ENCODE measurements around the gene NAP1L1. TPM values are rescaled to one million over a fixed set of nuclear protein-coding genes. Genes with fewer than 3 reads are reported as not detected.

Gene NAP1L1
- total and polyA plus RNA-seq, 2 donors = 334 to 358 TPM

- no peak overlapping the region for H3K27ac ChIP-seq (ENCODE audit: low read depth)
- H3K4me3 ChIP-seq (ENCODE audit: low read depth, low read length) = no peak overlapping the region
- DNase-seq (ENCODE audit: extremely low spot score) = no peak
- H3K4me1 ChIP-seq (ENCODE audit: insufficient read depth) = peaks cover 2% of the 10 kb centered on the region
- no peaks in the 10 kb centered on the region for H3K36me3 ChIP-seq (ENCODE audit: insufficient read depth)
- 59% methylated on average over 1 of the region's 1 CpG for WGBS
These were observed 9.7 kb downstream of the NAP1L1 start for GRCh38 chr12:76074701-76075336.

- H3K36me3 ChIP-seq (ENCODE audit: insufficient read depth) = no peaks in the 10 kb centered on the region
- DNase-seq (ENCODE audit: extremely low spot score) = no peak
- H3K4me3 ChIP-seq (ENCODE audit: low read depth, low read length) = no peak overlapping the region
- no peak overlapping the region for H3K27ac ChIP-seq (ENCODE audit: low read depth)
- H3K4me1 ChIP-seq (ENCODE audit: insufficient read depth) = peaks cover 2% of the 10 kb centered on the region
These were observed 10.9 kb downstream of the NAP1L1 start for GRCh38 chr12:76073561-76073960.

- Histone ChIP-seq H3K36me3 (ENCODE audit: insufficient read depth) (no peaks in the 10 kb centered on the region), H3K27ac (ENCODE audit: low read depth) (no peak overlapping the region), H3K4me3 (ENCODE audit: low read depth, low read length) (no peak overlapping the region), H3K4me1 (ENCODE audit: insufficient read depth) (peaks cover 2% of the 10 kb centered on the region)
- 93% methylated on average over 3 of the region's 3 CpGs for WGBS
- no peak for DNase-seq (ENCODE audit: extremely low spot score)
These were observed 11.9 kb downstream of the NAP1L1 start for GRCh38 chr12:76072568-76072967.

GRCh38 chr12:76069339-76069738 lies 15.1 kb downstream of the NAP1L1 start:
- Histone ChIP-seq H3K4me3 (ENCODE audit: low read depth, low read length) (no peak overlapping the region), H3K27ac (ENCODE audit: low read depth) (no peak overlapping the region), H3K36me3 (ENCODE audit: insufficient read depth) (no peaks in the 10 kb centered on the region), H3K4me1 (ENCODE audit: insufficient read depth) (no peaks in the 10 kb centered on the region)
- no peak for DNase-seq (ENCODE audit: extremely low spot score)

GRCh38 chr12:76065917-76066316 lies 18.6 kb downstream of the NAP1L1 start:
- Histone ChIP-seq H3K27ac (ENCODE audit: low read depth) (no peak overlapping the region), H3K36me3 (ENCODE audit: insufficient read depth) (no peaks in the 10 kb centered on the region), H3K4me3 (ENCODE audit: low read depth, low read length) (no peak overlapping the region), H3K4me1 (ENCODE audit: insufficient read depth) (no peaks in the 10 kb centered on the region)
- DNase-seq (ENCODE audit: extremely low spot score) = no peak
- 98% methylated on average over 3 of the region's 3 CpGs for WGBS

GRCh38 chr12:76064904-76065303 lies 19.6 kb downstream of the NAP1L1 start:
- H3K36me3 ChIP-seq (ENCODE audit: insufficient read depth) = peaks cover 3% of the 10 kb centered on the region

GRCh38 chr12:76060111-76060510 lies 24.4 kb downstream of the NAP1L1 start:
- no peak overlapping the region for H3K4me3 ChIP-seq (ENCODE audit: low read depth, low read length)
- no peak for DNase-seq (ENCODE audit: extremely low spot score)
- H3K27ac ChIP-seq (ENCODE audit: low read depth) = no peak overlapping the region
- 43% methylated on average over 2 of the region's 2 CpGs for WGBS
- peaks cover 3% of the 10 kb centered on the region for H3K36me3 ChIP-seq (ENCODE audit: insufficient read depth)
- H3K4me1 ChIP-seq (ENCODE audit: insufficient read depth) = no peaks in the 10 kb centered on the region

More at GRCh38 chr12:76064904-76065303, 19.6 kb downstream of the NAP1L1 start:
- Histone ChIP-seq H3K27ac (ENCODE audit: low read depth) (no peak overlapping the region), H3K4me1 (ENCODE audit: insufficient read depth) (no peaks in the 10 kb centered on the region), H3K4me3 (ENCODE audit: low read depth, low read length) (no peak overlapping the region)
- WGBS = 99% methylated on average over 1 of the region's 1 CpG
- DNase-seq (ENCODE audit: extremely low spot score) = no peak

- no peak for DNase-seq (ENCODE audit: extremely low spot score)
- 85% methylated on average over 7 of the region's 7 CpGs for whole genome bisulfite sequencing
- Histone ChIP-seq H3K27ac (ENCODE audit: low read depth) (no peak overlapping the region), H3K4me3 (ENCODE audit: low read depth, low read length) (no peak overlapping the region), H3K36me3 (ENCODE audit: insufficient read depth) (peaks cover 6% of the 10 kb centered on the region), H3K4me1 (ENCODE audit: insufficient read depth) (no peaks in the 10 kb centered on the region)
These were observed 27.2 kb downstream of the NAP1L1 start for GRCh38 chr12:76057326-76057725.

- H3K27ac ChIP-seq (ENCODE audit: low read depth) = no peak overlapping the region
- no peaks in the 10 kb centered on the region for H3K4me1 ChIP-seq (ENCODE audit: insufficient read depth)
- H3K36me3 ChIP-seq (ENCODE audit: insufficient read depth) = peaks cover 3% of the 10 kb centered on the region
- no peak for DNase-seq (ENCODE audit: extremely low spot score)
- H3K4me3 ChIP-seq (ENCODE audit: low read depth, low read length) = no peak overlapping the region
- 75% methylated on average over 2 of the region's 2 CpGs for WGBS
These were observed 29.1 kb downstream of the NAP1L1 start for GRCh38 chr12:76055393-76055792.

- Histone ChIP-seq H3K4me1 (ENCODE audit: insufficient read depth) (no peaks in the 10 kb centered on the region), H3K4me3 (ENCODE audit: low read depth, low read length) (no peak overlapping the region), H3K36me3 (ENCODE audit: insufficient read depth) (peaks cover 3% of the 10 kb centered on the region), H3K27ac (ENCODE audit: low read depth) (no peak overlapping the region)
- no peak for DNase-seq (ENCODE audit: extremely low spot score)
- 94% methylated on average over 4 of the region's 4 CpGs for WGBS
These were observed 34.8 kb downstream of the NAP1L1 start for GRCh38 chr12:76049575-76050251.

- peaks cover 2% of the 10 kb centered on the region for H3K36me3 ChIP-seq (ENCODE audit: insufficient read depth)
- WGBS = 82% methylated on average over 2 of the region's 2 CpGs
- no peak overlapping the region for H3K27ac ChIP-seq (ENCODE audit: low read depth)
- H3K4me3 ChIP-seq (ENCODE audit: low read depth, low read length) = no peak overlapping the region
- no peaks in the 10 kb centered on the region for H3K4me1 ChIP-seq (ENCODE audit: insufficient read depth)
- no peak for DNase-seq (ENCODE audit: extremely low spot score)
These were observed 36.7 kb downstream of the NAP1L1 start for GRCh38 chr12:76047742-76048141.

- Histone ChIP-seq H3K36me3 (ENCODE audit: insufficient read depth) (peaks cover 2% of the 10 kb centered on the region), H3K4me1 (ENCODE audit: insufficient read depth) (no peaks in the 10 kb centered on the region), H3K4me3 (ENCODE audit: low read depth, low read length) (no peak overlapping the region), H3K27ac (ENCODE audit: low read depth) (no peak overlapping the region)
- no peak for DNase-seq (ENCODE audit: extremely low spot score)
- 86% methylated on average over 2 of the region's 2 CpGs for WGBS
These were observed 37.4 kb downstream of the NAP1L1 start for GRCh38 chr12:76047060-76047459.

- WGBS = 95% methylated on average over 4 of the region's 4 CpGs
These were observed 41.1 kb downstream of the NAP1L1 start for GRCh38 chr12:76043377-76043776.

GRCh38 chr12:76042147-76042546 lies 42.3 kb downstream of the NAP1L1 start:
- H3K36me3 ChIP-seq (ENCODE audit: insufficient read depth) = peaks cover 2% of the 10 kb centered on the region
- no peak for DNase-seq (ENCODE audit: extremely low spot score)
- H3K27ac ChIP-seq (ENCODE audit: low read depth) = no peak overlapping the region
- H3K4me3 ChIP-seq (ENCODE audit: low read depth, low read length) = no peak overlapping the region
- no peaks in the 10 kb centered on the region for H3K4me1 ChIP-seq (ENCODE audit: insufficient read depth)
- WGBS = 83% methylated on average over 2 of the region's 2 CpGs

More at GRCh38 chr12:76043377-76043776, 41.1 kb downstream of the NAP1L1 start:
- peaks cover 2% of the 10 kb centered on the region for H3K36me3 ChIP-seq (ENCODE audit: insufficient read depth)
- H3K4me3 ChIP-seq (ENCODE audit: low read depth, low read length) = no peak overlapping the region
- no peaks in the 10 kb centered on the region for H3K4me1 ChIP-seq (ENCODE audit: insufficient read depth)
- H3K27ac ChIP-seq (ENCODE audit: low read depth) = no peak overlapping the region
- no peak for DNase-seq (ENCODE audit: extremely low spot score)

All from urinary bladder (tissue), 4 donors.